NCI-H146 treated with DMSO at 0.1 percent for 48 hours (cell line): ENCODE results near the gene CCDC136.

ENCODE experiments used
- DNase-seq: peaks from one replicate; lab custom pipeline; 2025; ENCODE audit not compliant: unreplicated experiment; lab: John Stamatoyannopoulos, UW

The CCDC136 gene

GRCh38 chr7:128777156-128778123, 14.3 kb upstream of the CCDC136 start:
- no peak for DNase-seq

GRCh38 chr7:128778946-128779345, 12.8 kb upstream of the CCDC136 start:
- no peak for DNase-seq

GRCh38 chr7:128781126-128781525, 10.6 kb upstream of the CCDC136 start:
- DNase-seq: no peak

- no peak for DNase-seq
Measured at GRCh38 chr7:128781851-128782250, 9.9 kb upstream of the CCDC136 start.

- DNase-seq: no peak
Measured at GRCh38 chr7:128783143-128783861, 8.5 kb upstream of the CCDC136 start.

- DNase-seq: no peak
Measured at GRCh38 chr7:128785738-128786137, 6.0 kb upstream of the CCDC136 start.

- no peak for DNase-seq
Measured at GRCh38 chr7:128788446-128789412, 3.0 kb upstream of the CCDC136 start.

GRCh38 chr7:128790315-128791041, 1.3 kb upstream of the CCDC136 start:
- DNase-seq: no peak

GRCh38 chr7:128791972-128792327, 182 bp downstream of the CCDC136 start:
- no peak for DNase-seq

GRCh38 chr7:128792471-128793180, 858 bp downstream of the CCDC136 start:
- no peak for DNase-seq

- no peak for DNase-seq
Measured at GRCh38 chr7:128793181-128793547, 1.4 kb downstream of the CCDC136 start.

- DNase-seq: no peak
Measured at GRCh38 chr7:128794020-128794419, 2.3 kb downstream of the CCDC136 start.

- no peak for DNase-seq
Measured at GRCh38 chr7:128794436-128794835, 2.7 kb downstream of the CCDC136 start.

- DNase-seq: no peak
Measured at GRCh38 chr7:128795129-128795528, 3.4 kb downstream of the CCDC136 start.

GRCh38 chr7:128796327-128796726, 4.6 kb downstream of the CCDC136 start:
- no peak for DNase-seq

GRCh38 chr7:128799451-128799850, 7.7 kb downstream of the CCDC136 start:
- DNase-seq: no peak

- no peak for DNase-seq
Measured at GRCh38 chr7:128800567-128800966, 8.8 kb downstream of the CCDC136 start.

- DNase-seq: no peak
Measured at GRCh38 chr7:128801003-128801402, 9.2 kb downstream of the CCDC136 start.

- no peak for DNase-seq
Measured at GRCh38 chr7:128801667-128802418, 10.1 kb downstream of the CCDC136 start.
